AG04449 (cell line): ENCODE measurements around the gene SIX5.

Experiments
- CTCF ChIA-PET: fragments of 350-600 bp; formaldehyde crosslinking; extraction: SDS; loops from one replicate; lab custom pipeline; 2021; ENCODE audit warnings: antibody characterized with exemption; lab: Yijun Ruan, JAX
- POLR2A ChIA-PET: fragments of 400-600, 350-600 bp; formaldehyde crosslinking; extraction: SDS; loops from one replicate; lab custom pipeline; 2020; ENCODE audit warnings: antibody characterized with exemption, inconsistent platforms; lab: Yijun Ruan, JAX
- DNase-seq: peaks from one replicate; pipeline ENCODE4 v3.0.0-alpha.2; 2010; ENCODE audit warnings: low read depth, low spot score
- H3K4me3 ChIP-seq: 2 replicates; pipeline ENCODE4 v1.5.1; 2011; ENCODE audit warnings: low read depth, mild to moderate bottlenecking, control low read depth, low read length
- TF ChIP-seq, protein P1 (sequence below): IDR thresholded peaks from one replicate; pipeline ENCODE4 v1.5.1; 2011; ENCODE audit warnings: mild to moderate bottlenecking, moderate library complexity, low read length, control low read depth, inconsistent platforms; ENCODE audit not compliant: insufficient read depth; ENCODE audit errors: missing control alignments

SIX5 gene

GRCh38 chr19:45762870-45763631 is 6.0 kb downstream of the SIX5 start:
- CTCF ChIA-PET, result interaction anchor here (0.9 kb wide), 1 partner anchor 8 kb away, joined by 3 read pairs; no protein-coding TSS in a partner anchor

GRCh38 chr19:45761714-45762113 is 7.3 kb downstream of the SIX5 start:
- CTCF ChIA-PET, result interaction anchor here (1.3 kb wide), 1 partner anchor 10 kb away, joined by 4 read pairs; no protein-coding TSS in a partner anchor
- no peak for DNase-seq
- TF ChIP-seq, protein P1, sequence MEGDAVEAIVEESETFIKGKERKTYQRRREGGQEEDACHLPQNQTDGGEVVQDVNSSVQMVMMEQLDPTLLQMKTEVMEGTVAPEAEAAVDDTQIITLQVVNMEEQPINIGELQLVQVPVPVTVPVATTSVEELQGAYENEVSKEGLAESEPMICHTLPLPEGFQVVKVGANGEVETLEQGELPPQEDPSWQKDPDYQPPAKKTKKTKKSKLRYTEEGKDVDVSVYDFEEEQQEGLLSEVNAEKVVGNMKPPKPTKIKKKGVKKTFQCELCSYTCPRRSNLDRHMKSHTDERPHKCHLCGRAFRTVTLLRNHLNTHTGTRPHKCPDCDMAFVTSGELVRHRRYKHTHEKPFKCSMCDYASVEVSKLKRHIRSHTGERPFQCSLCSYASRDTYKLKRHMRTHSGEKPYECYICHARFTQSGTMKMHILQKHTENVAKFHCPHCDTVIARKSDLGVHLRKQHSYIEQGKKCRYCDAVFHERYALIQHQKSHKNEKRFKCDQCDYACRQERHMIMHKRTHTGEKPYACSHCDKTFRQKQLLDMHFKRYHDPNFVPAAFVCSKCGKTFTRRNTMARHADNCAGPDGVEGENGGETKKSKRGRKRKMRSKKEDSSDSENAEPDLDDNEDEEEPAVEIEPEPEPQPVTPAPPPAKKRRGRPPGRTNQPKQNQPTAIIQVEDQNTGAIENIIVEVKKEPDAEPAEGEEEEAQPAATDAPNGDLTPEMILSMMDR, result no peak
- H3K4me3 ChIP-seq, result no peak overlapping the region
- POLR2A ChIA-PET, result no interaction called here

More at GRCh38 chr19:45762870-45763631, 6.0 kb downstream of the SIX5 start:
- H3K4me3 ChIP-seq, result no peak overlapping the region
- POLR2A ChIA-PET, result interaction anchor here (0.6 kb wide), 1 partner anchor 54 kb away, joined by 3 read pairs; no protein-coding TSS in a partner anchor
- no peak for DNase-seq
- TF ChIP-seq, protein P1, result no peak

DNA sequence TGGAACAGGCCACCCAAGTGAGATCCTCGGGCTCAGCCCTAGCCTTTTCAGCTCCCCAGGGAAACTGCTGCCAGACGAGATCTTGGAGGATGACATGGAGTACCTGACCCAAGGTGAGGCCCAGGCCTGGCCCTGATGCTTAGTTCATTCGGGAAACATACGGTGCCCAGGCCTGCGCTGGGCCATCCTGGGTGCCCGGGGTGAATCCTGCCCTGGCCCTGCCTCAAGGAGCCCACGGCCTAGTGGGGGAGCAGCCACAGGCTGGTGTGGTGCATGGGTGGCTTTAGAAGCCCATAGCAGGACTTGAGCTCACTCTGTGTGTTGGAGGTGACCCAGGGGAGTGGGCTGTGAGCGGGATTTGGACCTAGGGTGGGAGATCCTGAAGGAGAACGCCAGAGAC is 10.1 kb downstream of the SIX5 start:
- no peak overlapping the region for H3K4me3 ChIP-seq
- TF ChIP-seq, protein P1, result no peak
- ChIA-PET POLR2A (interaction anchor here (1.2 kb wide), 1 partner anchor 40 kb away, joined by 4 read pairs; no protein-coding TSS in a partner anchor), CTCF (interaction anchor here (0.6 to 1.1 kb wide), 2 partner anchors 9 to 13 kb away, joined by 3 to 6 read pairs; no protein-coding TSS in a partner anchor)
- DNase-seq, result no peak

- POLR2A ChIA-PET, result interaction anchor here (1.2 kb wide), 1 partner anchor 9 kb away, joined by 3 read pairs; no protein-coding TSS in a partner anchor
- CTCF ChIA-PET, result interaction anchor here (1.1 kb wide), 1 partner anchor 10 kb away, joined by 6 read pairs; no protein-coding TSS in a partner anchor
- H3K4me3 ChIP-seq, result no peak overlapping the region
- no peak for DNase-seq
- TF ChIP-seq, protein P1, result no peak
Observed at GRCh38 chr19:45757695-45758094, 11.4 kb downstream of the SIX5 start.

DNA sequence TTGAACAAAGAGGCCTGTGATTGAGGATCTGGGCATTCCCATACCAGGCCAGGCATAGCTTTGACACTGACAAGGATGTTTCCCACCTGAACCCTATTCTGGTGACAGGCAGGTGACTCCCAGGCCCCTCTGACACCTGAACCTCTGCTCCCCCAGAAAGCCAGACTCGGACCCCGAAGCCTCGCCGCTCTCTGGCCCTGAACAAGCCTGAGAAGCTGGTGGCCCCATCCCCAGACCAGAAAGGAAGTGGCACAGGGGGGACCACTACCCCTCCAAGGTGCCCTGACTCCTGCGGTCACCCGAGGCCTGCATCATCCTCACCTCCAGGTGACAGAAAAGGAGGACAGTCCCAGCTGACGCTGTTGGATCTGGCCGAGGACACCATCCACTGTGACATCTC is 14.7 kb downstream of the SIX5 start:
- no peak overlapping the region for H3K4me3 ChIP-seq
- CTCF ChIA-PET, result interaction anchor here (1.0 to 2.1 kb wide), 4 partner anchors 9 to 61 kb away, joined by 3 to 8 read pairs (median 5); partner anchors contain the start of genes FBXO46 and SIX5
- TF ChIP-seq, protein P1, result no peak
- POLR2A ChIA-PET, result interaction anchor here (0.9 to 3.2 kb wide), 2 partner anchors 15 to 38 kb away, joined by 3 to 8 read pairs; partner anchors contain the start of genes DMWD and SIX5
- no peak for DNase-seq

- ChIA-PET POLR2A (interaction anchor here (3.2 kb wide), 1 partner anchor 16 kb away, joined by 8 read pairs; the partner anchor contains the start of gene SIX5), CTCF (interaction anchor here (0.9 to 2.1 kb wide), 5 partner anchors 16 to 72 kb away, joined by 3 to 8 read pairs (median 4); partner anchors contain the start of genes FBXO46 and SIX5)
- no peak overlapping the region for H3K4me3 ChIP-seq
- DNase-seq, result no peak
- TF ChIP-seq, protein P1, result no peak
Observed at GRCh38 chr19:45753548-45753947, 15.5 kb downstream of the SIX5 start.
